HTERT RPE-1 (cell line): Measurements from ENCODE around the gene BAD.

ENCODE experiments used
- in situ Hi-C: fragments of 300-500 bp; cut with MboI; formaldehyde crosslinking; loops from 4 replicates; pipeline ENCODE4 v1.14.3; 2020; ENCODE audit warnings: low sequenced_read_pairs

The BAD gene

GRCh38 chr11:64297699-64298358, 13.4 kb upstream of the BAD start:
- in situ Hi-C loops = no loop called here

GRCh38 chr11:64296830-64297698, 12.6 kb upstream of the BAD start:
- in situ Hi-C loops = no loop called here

- in situ Hi-C loops = no loop called here
These were observed 11.8 kb upstream of the BAD start for GRCh38 chr11:64296236-64296635.

GRCh38 chr11:64295760-64296159, 11.3 kb upstream of the BAD start:
- in situ Hi-C loops = no loop called here

- in situ Hi-C loops = no loop called here
These were observed 10.3 kb upstream of the BAD start for GRCh38 chr11:64294774-64295173.

- in situ Hi-C loops = no loop called here
These were observed 8.2 kb upstream of the BAD start for GRCh38 chr11:64292460-64293254.

- in situ Hi-C loops = no loop called here
These were observed 7.4 kb upstream of the BAD start for GRCh38 chr11:64291752-64292459.

- in situ Hi-C loops = no loop called here
These were observed 6.8 kb upstream of the BAD start, which contains the start of gene KCNK4 for GRCh38 chr11:64291262-64291751. Gene KCNK4 (plus strand): TSS chr11:64291302. CDS start chr11:64293019, 1,717 bp downstream.

- in situ Hi-C loops = no loop called here
These were observed 6.1 kb upstream of the BAD start for GRCh38 chr11:64290352-64291261.

GRCh38 chr11:64289002-64289564, 4.6 kb upstream of the BAD start:
- in situ Hi-C loops = no loop called here

- in situ Hi-C loops = no loop called here
These were observed 3.9 kb upstream of the BAD start for GRCh38 chr11:64288353-64288750.

- in situ Hi-C loops = no loop called here
These were observed 3.3 kb upstream of the BAD start for GRCh38 chr11:64287676-64288352.

GRCh38 chr11:64286801-64287159, 2.3 kb upstream of the BAD start:
- in situ Hi-C loops = no loop called here

GRCh38 chr11:64285885-64286800, 1.7 kb upstream of the BAD start:
- in situ Hi-C loops = no loop called here

- in situ Hi-C loops = no loop called here
These were observed 758 bp upstream of the BAD start, which contains the start of gene GPR137 for GRCh38 chr11:64284962-64285884. Gene GPR137 (plus strand): TSS chr11:64285848. CDS start chr11:64286525, 677 bp downstream.

GRCh38 chr11:64283092-64283491, 1.4 kb downstream of the BAD start:
- in situ Hi-C loops = no loop called here
